Measurements from ENCODE around the gene INPP5F.

Gene INPP5F, protein sequence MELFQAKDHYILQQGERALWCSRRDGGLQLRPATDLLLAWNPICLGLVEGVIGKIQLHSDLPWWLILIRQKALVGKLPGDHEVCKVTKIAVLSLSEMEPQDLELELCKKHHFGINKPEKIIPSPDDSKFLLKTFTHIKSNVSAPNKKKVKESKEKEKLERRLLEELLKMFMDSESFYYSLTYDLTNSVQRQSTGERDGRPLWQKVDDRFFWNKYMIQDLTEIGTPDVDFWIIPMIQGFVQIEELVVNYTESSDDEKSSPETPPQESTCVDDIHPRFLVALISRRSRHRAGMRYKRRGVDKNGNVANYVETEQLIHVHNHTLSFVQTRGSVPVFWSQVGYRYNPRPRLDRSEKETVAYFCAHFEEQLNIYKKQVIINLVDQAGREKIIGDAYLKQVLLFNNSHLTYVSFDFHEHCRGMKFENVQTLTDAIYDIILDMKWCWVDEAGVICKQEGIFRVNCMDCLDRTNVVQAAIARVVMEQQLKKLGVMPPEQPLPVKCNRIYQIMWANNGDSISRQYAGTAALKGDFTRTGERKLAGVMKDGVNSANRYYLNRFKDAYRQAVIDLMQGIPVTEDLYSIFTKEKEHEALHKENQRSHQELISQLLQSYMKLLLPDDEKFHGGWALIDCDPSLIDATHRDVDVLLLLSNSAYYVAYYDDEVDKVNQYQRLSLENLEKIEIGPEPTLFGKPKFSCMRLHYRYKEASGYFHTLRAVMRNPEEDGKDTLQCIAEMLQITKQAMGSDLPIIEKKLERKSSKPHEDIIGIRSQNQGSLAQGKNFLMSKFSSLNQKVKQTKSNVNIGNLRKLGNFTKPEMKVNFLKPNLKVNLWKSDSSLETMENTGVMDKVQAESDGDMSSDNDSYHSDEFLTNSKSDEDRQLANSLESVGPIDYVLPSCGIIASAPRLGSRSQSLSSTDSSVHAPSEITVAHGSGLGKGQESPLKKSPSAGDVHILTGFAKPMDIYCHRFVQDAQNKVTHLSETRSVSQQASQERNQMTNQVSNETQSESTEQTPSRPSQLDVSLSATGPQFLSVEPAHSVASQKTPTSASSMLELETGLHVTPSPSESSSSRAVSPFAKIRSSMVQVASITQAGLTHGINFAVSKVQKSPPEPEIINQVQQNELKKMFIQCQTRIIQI

DNA sequence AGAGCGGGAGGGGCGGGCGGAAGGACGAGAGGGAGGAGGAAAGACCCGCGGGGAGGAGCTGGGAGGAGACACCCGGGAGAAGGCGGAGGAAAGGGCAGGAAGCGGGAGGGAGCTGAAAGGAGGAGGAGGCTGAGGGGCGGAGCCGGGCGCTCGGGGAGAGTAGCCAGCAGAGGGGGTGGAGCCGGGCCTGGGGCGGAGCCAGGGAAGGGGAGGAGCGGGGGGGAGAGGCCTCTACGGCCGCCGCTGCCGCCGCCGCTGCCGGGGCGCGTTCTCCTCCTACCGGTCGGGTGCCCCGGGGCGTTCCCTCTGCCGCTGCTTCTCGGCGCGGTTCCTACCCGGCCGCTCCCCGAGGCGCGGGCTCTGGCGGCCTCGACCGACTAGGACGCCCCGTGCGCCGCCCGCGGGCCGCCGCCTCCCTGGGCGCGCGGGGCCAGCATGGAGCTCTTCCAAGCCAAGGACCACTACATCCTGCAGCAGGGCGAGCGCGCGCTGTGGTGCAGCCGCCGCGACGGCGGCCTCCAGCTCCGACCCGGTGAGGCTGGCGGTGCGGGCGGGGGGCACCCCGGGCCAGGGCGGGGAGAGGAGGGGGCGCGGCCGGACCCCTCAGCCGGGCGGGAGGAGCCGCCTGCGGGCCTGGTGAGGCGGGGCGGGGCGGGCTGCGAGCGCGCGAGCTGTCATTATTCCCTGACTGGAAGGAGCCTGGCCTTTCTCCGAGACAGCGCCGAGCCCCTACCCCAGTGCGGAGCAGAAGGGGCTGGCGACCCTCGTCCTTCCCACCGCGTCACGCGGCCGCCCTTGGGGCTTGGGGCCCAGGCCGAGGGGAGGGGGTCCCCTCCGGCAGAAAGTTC is at the start of gene INPP5F:
Gene INPP5F, plus strand, starts transcription at position 223 of the 848 bp plus-strand sequence. Its CDS starts 213 bp downstream, at position 436.
- H3K4me1 ChIP-seq (ENCODE audit: control insufficient read depth, insufficient read depth, low read length), result peaks cover 18% of the 10 kb centered on the region
- H3K9ac ChIP-seq (ENCODE audit: low read depth, low read length), result peak within 1 kb of the TSS; percentile 88
- H3K27ac ChIP-seq (ENCODE audit: low read depth, low read length), result peak within 1 kb of the TSS; percentile 92
- H3K9me3 ChIP-seq (ENCODE audit: control insufficient read depth, insufficient read depth, low read length), result no peaks in the 10 kb centered on the region
- no peaks in the 10 kb centered on the region for H3K36me3 ChIP-seq (ENCODE audit: control insufficient read depth, insufficient read depth, low read length)
- H3K27me3 ChIP-seq (ENCODE audit: control insufficient read depth, insufficient read depth, low read length), result no peaks in the 10 kb centered on the region
- H3K4me3 ChIP-seq (ENCODE audit: low read depth, low read length), result peak within 1 kb of the TSS; percentile 88

DNA sequence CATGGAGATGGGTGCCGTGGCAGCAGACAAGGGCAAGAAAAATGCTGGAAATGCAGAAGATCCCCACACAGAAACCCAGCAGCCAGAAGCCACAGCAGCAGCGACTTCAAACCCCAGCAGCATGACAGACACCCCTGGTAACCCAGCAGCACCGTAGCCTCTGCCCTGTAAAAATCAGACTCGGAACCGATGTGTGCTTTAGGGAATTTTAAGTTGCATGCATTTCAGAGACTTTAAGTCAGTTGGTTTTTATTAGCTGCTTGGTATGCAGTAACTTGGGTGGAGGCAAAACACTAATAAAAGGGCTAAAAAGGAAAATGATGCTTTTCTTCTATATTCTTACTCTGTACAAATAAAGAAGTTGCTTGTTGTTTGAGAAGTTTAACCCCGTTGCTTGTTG is 48.7 kb upstream of the INPP5F start:
- Histone ChIP-seq H3K9ac (ENCODE audit: low read depth, low read length) (no peak overlapping the region), H3K9me3 (ENCODE audit: control insufficient read depth, insufficient read depth, low read length) (no peaks in the 10 kb centered on the region), H3K36me3 (ENCODE audit: control insufficient read depth, insufficient read depth, low read length) (peaks cover 47% of the 10 kb centered on the region), H3K27ac (ENCODE audit: low read depth, low read length) (no peak overlapping the region), H3K27me3 (ENCODE audit: control insufficient read depth, insufficient read depth, low read length) (no peaks in the 10 kb centered on the region), H3K4me3 (ENCODE audit: low read depth, low read length) (no peak overlapping the region), H3K4me1 (ENCODE audit: control insufficient read depth, insufficient read depth, low read length) (peaks cover 9% of the 10 kb centered on the region)

DNA sequence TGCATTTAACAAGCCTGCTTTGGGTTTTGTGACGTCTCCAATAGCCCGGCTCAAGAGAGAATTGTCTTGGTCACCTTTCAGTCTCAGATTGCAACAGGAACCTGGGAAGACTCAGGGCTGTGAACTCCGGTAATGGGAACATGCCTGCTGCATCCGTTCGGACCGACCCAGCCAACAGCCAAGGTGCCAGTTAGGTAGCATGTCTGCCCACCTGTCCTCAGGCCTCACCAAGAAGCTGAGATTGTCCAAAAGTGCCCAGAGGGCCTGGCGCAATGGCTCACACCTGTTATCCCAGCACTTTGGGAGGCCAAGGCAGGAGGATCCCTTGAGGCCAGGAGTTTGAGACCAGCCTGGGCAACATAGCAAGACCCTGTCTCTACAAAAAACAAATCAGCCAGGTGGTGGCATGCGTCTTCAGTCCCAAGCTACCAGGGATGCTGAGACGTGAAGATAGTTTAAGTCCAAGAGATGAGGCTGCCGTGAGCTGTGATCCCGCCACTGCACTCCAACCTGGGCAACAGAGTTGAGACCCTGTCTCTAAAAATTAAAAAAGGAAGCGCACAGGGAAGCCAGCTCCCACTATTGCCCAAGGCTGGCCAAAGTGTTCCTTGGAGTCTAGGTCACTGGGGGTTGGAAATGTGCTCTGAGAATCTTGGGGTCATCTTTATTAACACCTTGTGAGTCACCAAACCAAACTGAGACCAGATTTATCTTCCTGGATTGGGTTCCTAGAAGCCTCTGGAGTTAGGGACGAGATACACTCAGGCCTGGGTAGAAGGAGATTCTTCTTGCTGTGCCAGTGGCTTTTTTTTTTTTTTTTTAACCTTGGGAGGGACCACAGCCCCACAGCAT is 47.7 kb upstream of the INPP5F start:
- H3K9me3 ChIP-seq (ENCODE audit: control insufficient read depth, insufficient read depth, low read length), result no peaks in the 10 kb centered on the region
- H3K4me3 ChIP-seq (ENCODE audit: low read depth, low read length), result no peak overlapping the region
- peaks cover 7% of the 10 kb centered on the region for H3K4me1 ChIP-seq (ENCODE audit: control insufficient read depth, insufficient read depth, low read length)
- H3K9ac ChIP-seq (ENCODE audit: low read depth, low read length), result no peak overlapping the region
- H3K36me3 ChIP-seq (ENCODE audit: control insufficient read depth, insufficient read depth, low read length), result peaks cover 37% of the 10 kb centered on the region
- H3K27me3 ChIP-seq (ENCODE audit: control insufficient read depth, insufficient read depth, low read length), result no peaks in the 10 kb centered on the region
- no peak overlapping the region for H3K27ac ChIP-seq (ENCODE audit: low read depth, low read length)

DNA sequence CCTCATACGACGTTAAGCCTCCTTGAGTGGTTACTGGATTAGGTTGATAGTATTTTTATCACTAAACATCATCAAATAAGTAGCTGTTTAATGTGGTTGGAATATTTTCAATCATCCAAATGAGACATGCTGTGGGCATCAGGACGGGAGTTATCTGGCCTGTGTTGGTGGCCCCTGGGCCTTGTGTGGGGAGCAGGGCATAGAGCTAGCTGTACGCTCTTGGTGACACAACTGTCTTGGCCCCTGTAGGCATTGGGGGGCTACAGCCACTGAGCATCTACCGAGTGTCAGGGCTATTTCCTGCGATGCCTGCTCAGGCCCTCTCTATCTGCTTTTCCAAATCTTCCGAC is 46.4 kb upstream of the INPP5F start:
- H3K4me1 ChIP-seq (ENCODE audit: control insufficient read depth, insufficient read depth, low read length), result no peaks in the 10 kb centered on the region; the same call in 1 of the 2 replicates

DNA sequence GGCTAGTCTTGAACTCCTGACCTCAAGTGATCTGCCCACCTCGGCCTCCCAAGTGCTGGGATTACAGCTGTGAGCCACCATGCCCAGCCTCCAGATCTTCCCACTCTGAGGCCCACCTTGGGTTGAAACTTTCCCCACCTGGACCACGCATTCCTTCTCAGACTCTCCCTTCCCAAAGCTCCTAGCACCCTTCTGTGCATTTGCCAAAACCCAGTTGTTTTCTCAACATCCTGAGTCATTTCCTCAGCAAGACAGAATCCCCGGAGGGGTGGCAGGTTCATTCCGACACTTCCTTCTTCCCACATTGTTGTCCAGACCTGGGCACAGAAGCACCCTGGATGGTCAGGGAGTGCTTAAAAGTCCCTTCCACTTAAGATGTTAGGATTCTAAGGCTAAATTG is 45.8 kb upstream of the INPP5F start:
- H3K27me3 ChIP-seq (ENCODE audit: control insufficient read depth, insufficient read depth, low read length), result no peaks in the 10 kb centered on the region
- H3K4me3 ChIP-seq (ENCODE audit: low read depth, low read length), result no peak overlapping the region
- H3K36me3 ChIP-seq (ENCODE audit: control insufficient read depth, insufficient read depth, low read length), result peaks cover 22% of the 10 kb centered on the region; the same call in 1 of the 2 replicates
- no peaks in the 10 kb centered on the region; the same call in 1 of the 2 replicates for H3K4me1 ChIP-seq (ENCODE audit: control insufficient read depth, insufficient read depth, low read length)
- no peaks in the 10 kb centered on the region for H3K9me3 ChIP-seq (ENCODE audit: control insufficient read depth, insufficient read depth, low read length)
- H3K27ac ChIP-seq (ENCODE audit: low read depth, low read length), result no peak overlapping the region
- no peak overlapping the region for H3K9ac ChIP-seq (ENCODE audit: low read depth, low read length)

More for the DNA sequence above, 46.4 kb upstream of the INPP5F start:
- no peak overlapping the region for H3K9ac ChIP-seq (ENCODE audit: low read depth, low read length)
- no peak overlapping the region for H3K27ac ChIP-seq (ENCODE audit: low read depth, low read length)
- peaks cover 24% of the 10 kb centered on the region; the same call in 1 of the 2 replicates for H3K36me3 ChIP-seq (ENCODE audit: control insufficient read depth, insufficient read depth, low read length)
- H3K27me3 ChIP-seq (ENCODE audit: control insufficient read depth, insufficient read depth, low read length), result no peaks in the 10 kb centered on the region
- H3K4me3 ChIP-seq (ENCODE audit: low read depth, low read length), result no peak overlapping the region
- H3K9me3 ChIP-seq (ENCODE audit: control insufficient read depth, insufficient read depth, low read length), result no peaks in the 10 kb centered on the region

DNA sequence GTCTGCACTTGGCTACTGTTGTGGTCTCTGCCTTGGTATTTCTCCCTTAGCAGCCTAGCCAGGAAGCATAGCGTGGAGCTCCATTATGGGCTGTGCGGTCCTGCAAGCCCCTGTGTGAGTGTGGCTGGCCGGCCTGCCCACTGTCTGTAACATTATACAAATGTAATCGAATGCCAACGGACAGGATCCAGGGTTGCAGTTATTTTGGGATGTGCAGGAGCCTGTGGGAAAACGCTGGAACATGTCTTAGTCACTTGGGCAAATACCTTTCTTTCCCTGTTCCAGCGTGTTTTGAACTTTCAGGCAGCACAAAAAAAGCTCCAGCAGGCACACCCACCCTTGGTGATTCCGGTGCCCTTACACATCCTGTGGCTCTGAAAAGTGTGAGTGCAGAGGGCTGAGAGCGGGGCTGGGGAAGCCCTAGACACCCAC is 45.2 kb upstream of the INPP5F start:
- no peak overlapping the region for H3K4me3 ChIP-seq (ENCODE audit: low read depth, low read length)
- no peaks in the 10 kb centered on the region for H3K9me3 ChIP-seq (ENCODE audit: control insufficient read depth, insufficient read depth, low read length)
- no peak overlapping the region for H3K9ac ChIP-seq (ENCODE audit: low read depth, low read length)
- peaks cover 22% of the 10 kb centered on the region; the same call in 1 of the 2 replicates for H3K36me3 ChIP-seq (ENCODE audit: control insufficient read depth, insufficient read depth, low read length)
- no peaks in the 10 kb centered on the region for H3K27me3 ChIP-seq (ENCODE audit: control insufficient read depth, insufficient read depth, low read length)
- H3K27ac ChIP-seq (ENCODE audit: low read depth, low read length), result no peak overlapping the region
- no peaks in the 10 kb centered on the region for H3K4me1 ChIP-seq (ENCODE audit: control insufficient read depth, insufficient read depth, low read length)

DNA sequence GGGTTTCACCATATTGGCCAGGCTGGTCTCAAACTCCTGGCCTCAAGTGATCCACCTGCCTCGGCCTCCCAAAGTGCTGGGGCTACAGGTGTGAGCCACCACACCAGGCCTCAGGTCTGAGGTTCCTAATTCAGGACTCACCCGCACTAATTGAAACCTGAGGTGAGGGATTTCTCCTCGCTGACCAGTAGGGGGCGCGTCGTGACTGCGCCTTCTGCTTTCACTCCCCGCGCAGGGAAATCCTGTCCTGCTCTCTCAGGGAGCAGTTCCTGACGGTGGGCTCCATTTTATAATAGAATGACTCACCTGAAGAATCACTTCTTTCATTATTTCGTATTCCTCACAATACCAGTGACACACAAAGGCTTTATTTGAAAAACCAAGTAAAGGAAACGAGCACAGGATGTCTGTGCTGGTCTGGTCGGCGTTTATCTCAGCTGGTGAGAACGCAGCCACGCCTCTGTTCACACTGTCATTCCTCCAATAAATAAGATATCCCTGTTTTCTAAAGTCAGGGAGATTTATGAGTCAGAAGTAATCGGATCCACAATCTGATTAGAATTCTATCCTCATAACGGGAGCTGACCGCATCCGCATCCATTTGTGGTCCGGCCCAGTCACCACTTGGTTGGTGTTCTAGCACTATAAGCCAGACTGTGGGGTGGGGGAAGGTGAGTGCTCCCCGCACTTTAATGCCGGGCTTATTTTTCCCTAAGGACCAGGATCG is 39.2 kb upstream of the INPP5F start:
- peak overlapping the region; percentile 61 for H3K9ac ChIP-seq (ENCODE audit: low read depth, low read length)
- no peaks in the 10 kb centered on the region for H3K27me3 ChIP-seq (ENCODE audit: control insufficient read depth, insufficient read depth, low read length)
- no peaks in the 10 kb centered on the region for H3K9me3 ChIP-seq (ENCODE audit: control insufficient read depth, insufficient read depth, low read length)
- peak overlapping the region; percentile 98 for H3K27ac ChIP-seq (ENCODE audit: low read depth, low read length)
- peaks cover 24% of the 10 kb centered on the region for H3K4me1 ChIP-seq (ENCODE audit: control insufficient read depth, insufficient read depth, low read length)
- H3K4me3 ChIP-seq (ENCODE audit: low read depth, low read length), result peak overlapping the region; percentile 77
- no peaks in the 10 kb centered on the region for H3K36me3 ChIP-seq (ENCODE audit: control insufficient read depth, insufficient read depth, low read length)

DNA sequence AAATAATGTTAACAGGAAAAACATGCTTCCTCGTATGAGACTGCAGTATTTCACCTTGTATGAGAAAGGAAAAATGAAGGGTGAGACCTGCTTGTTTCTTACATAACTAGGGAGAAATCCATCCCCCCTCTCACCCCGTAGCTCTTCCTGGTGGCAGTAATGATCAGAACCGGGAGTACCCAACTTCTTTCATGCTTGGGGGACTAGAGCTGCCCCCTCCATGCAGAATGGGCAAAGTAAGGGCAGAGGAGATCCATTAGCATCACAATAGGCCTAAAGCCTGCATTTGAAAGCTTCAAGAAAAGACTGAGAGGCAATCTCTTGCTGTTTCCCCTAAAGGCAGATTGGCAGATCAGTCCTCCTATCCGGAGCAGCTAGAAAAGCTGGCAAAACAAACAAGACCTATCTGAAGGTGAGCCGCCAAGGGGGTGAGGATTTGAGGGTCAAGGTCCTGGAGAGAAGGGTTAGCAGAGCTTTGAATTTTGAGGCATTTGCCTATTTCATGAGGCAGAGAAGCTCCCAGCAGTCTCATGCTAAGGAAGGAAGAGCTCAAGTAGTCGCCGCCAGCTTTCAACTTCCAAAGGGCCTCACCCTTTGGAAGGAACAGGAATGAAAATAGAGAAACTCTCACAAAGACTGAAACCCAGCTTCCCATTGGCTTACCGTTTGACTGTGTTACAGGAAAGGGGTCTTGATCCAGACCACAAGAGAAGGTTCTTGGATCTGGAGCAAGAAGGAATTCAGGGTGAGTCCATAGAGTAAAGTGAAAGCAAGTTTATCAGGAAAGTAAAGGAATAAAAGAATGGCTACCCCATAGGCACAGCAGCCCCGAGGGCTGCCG is 38.4 kb upstream of the INPP5F start:
- H3K27me3 ChIP-seq (ENCODE audit: control insufficient read depth, insufficient read depth, low read length), result no peaks in the 10 kb centered on the region
- H3K27ac ChIP-seq (ENCODE audit: low read depth, low read length), result peak overlapping the region; percentile 98
- peak overlapping the region; percentile 79 for H3K9ac ChIP-seq (ENCODE audit: low read depth, low read length)
- peak overlapping the region; percentile 77 for H3K4me3 ChIP-seq (ENCODE audit: low read depth, low read length)
- peaks cover 24% of the 10 kb centered on the region for H3K4me1 ChIP-seq (ENCODE audit: control insufficient read depth, insufficient read depth, low read length)
- no peaks in the 10 kb centered on the region for H3K9me3 ChIP-seq (ENCODE audit: control insufficient read depth, insufficient read depth, low read length)
- H3K36me3 ChIP-seq (ENCODE audit: control insufficient read depth, insufficient read depth, low read length), result no peaks in the 10 kb centered on the region
